Suprapubic skin (tissue), 4 donors: ENCODE results near the gene CFAP99.

Source experiments
- EP300 ChIP-seq: sonication (generic); formaldehyde crosslinking; IDR thresholded peaks from one replicate; pipeline ENCODE4 v1.6.1; 2017; ENCODE audit warnings: antibody characterized with exemption
- POLR2A ChIP-seq, 2 donors: fragments of 450-650 bp; IDR thresholded peaks; one replicate each; pipeline ENCODE4 v1.6.1; 2017; ENCODE audit warnings: antibody characterized with exemption in 2 of 2, mild to moderate bottlenecking in 2 of 2, moderate library complexity in 2 of 2
- POLR2AphosphoS5 ChIP-seq, 3 donors: sonication (generic); formaldehyde crosslinking; IDR thresholded peaks; one replicate each; pipeline ENCODE4 v1.6.1; 2017; ENCODE audit warnings: antibody characterized with exemption in 3 of 3
- TF ChIP-seq, protein P1 (sequence below), 2 donors: fragments of 200-600 bp in 1 of 2; fragments of 450-650 bp in 1 of 2; sonication (generic) in 1 of 2; IDR thresholded peaks; one replicate each; pipeline ENCODE4 v1.5.1; 2016 to 2019; ENCODE audit warnings: antibody characterized with exemption in 2 of 2, mild to moderate bottlenecking in 1 of 2, moderate library complexity in 1 of 2

DNA sequence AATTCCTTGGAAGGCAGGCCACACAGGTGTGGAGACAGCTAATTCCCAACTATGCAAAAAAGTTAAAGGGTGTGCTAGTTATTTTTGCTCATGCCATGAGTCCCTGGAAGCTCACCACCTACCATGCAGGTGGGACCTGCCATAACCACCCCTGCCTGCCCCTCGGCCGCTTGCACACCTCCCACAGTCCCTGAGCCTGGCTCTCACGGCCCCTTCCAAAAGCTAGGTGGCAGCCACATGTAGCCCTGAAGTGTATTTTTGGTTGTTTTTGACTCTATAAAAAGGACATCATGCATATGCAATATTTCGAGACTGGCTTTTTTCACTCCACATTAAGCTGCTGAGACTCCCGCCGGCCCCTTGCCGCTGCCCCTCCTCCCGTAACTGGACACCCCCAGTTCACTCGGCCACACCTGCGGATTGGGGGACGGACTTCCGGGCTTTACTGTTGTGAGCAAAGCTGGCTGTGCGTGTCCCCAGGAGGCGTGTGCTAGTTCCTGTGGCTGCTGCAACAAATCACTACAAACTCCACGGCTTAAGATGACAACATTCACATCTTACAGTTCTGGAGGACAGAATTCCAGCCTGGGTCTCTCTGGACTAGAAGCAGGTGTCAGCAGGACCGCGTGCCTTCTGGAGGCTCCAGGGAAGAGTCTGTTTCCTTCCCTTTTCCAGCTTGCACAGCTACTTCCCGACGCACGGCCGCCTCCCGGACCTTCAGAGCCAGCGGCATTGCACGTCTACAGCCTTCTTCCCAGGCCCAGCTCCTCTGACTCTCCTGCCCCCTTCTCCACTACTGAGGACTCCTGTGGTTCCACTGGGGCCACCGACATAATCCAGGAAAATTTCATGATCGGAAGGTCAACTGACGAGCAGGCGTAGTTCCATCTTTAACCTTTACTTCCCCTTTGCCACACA, 25.1 kb upstream of the CFAP99 start:
- TF ChIP-seq POLR2AphosphoS5 (IDR thresholded peaks at IDR 0.05): no peak
- TF ChIP-seq, protein P1, sequence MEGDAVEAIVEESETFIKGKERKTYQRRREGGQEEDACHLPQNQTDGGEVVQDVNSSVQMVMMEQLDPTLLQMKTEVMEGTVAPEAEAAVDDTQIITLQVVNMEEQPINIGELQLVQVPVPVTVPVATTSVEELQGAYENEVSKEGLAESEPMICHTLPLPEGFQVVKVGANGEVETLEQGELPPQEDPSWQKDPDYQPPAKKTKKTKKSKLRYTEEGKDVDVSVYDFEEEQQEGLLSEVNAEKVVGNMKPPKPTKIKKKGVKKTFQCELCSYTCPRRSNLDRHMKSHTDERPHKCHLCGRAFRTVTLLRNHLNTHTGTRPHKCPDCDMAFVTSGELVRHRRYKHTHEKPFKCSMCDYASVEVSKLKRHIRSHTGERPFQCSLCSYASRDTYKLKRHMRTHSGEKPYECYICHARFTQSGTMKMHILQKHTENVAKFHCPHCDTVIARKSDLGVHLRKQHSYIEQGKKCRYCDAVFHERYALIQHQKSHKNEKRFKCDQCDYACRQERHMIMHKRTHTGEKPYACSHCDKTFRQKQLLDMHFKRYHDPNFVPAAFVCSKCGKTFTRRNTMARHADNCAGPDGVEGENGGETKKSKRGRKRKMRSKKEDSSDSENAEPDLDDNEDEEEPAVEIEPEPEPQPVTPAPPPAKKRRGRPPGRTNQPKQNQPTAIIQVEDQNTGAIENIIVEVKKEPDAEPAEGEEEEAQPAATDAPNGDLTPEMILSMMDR (IDR thresholded peaks at IDR 0.05): no peak
- no peak for TF ChIP-seq POLR2A (IDR thresholded peaks at IDR 0.05)
- TF ChIP-seq EP300: no peak
